Smooth muscle cell of the umbilical artery (primary cell): Measurements from ENCODE around the gene LIN54. TPM values are rescaled to one million over a fixed set of nuclear protein-coding genes. Genes with fewer than 3 reads are reported as not detected.

Experiments
- total RNA-seq: library from RNA; depleted of rRNA; stranded (reverse); fragments of >200 nt; gene quantifications from 2 replicates; pipeline ENCODE4 v1.2.3, GENCODE V29; 2014

Gene LIN54
- total RNA-seq: 9.8 and 11.0 TPM in 2 replicates

DNA sequence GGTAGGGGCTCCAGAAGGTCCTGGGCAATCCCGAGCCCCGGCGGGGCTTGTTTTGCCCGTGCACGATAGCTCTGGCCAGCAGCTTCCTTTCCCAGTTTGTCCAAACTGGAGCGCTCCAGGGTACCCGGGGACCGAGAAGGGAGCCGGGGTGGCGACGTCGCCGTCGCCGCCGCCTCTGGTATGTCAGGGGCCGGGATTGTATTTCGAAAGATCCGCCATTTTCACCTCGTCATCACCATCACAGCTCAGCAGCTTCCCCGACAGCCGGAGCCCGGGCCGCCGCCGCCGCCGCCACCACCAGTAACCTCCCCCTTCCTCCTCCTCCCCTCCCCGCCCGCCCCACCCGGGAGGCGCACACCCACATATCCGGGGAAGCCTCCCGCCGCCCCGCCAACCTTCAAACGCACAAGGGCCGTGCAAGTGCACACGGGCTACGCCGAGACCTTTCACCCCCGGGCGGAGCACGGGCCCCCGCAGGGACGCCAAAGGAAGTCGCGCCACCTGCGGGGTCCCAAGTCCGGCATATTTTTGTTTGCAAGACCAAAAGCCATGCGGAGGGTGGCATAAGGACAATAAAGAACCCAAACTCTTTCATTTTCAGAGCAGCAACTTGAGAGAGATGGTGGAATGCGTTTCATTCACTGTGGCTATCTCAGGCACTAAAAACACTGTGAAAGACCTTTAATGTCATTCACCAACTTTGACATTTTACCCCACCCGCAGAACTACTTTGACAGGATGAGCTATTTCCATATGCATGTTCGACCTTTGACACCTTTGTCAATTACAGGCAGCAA, at the start of gene LIN54:
LIN54 (minus strand) TSS at position 302 of the 797 bp plus-strand sequence. CDS start 25,979 bp downstream, outside the sequence.

GRCh38 chr4:83034630-83035494, 24.2 kb upstream of the LIN54 start, which contains the start of gene COPS4:
Gene COPS4 (plus strand): TSS chr4:83035183. CDS start chr4:83035225, 42 bp downstream.

DNA sequence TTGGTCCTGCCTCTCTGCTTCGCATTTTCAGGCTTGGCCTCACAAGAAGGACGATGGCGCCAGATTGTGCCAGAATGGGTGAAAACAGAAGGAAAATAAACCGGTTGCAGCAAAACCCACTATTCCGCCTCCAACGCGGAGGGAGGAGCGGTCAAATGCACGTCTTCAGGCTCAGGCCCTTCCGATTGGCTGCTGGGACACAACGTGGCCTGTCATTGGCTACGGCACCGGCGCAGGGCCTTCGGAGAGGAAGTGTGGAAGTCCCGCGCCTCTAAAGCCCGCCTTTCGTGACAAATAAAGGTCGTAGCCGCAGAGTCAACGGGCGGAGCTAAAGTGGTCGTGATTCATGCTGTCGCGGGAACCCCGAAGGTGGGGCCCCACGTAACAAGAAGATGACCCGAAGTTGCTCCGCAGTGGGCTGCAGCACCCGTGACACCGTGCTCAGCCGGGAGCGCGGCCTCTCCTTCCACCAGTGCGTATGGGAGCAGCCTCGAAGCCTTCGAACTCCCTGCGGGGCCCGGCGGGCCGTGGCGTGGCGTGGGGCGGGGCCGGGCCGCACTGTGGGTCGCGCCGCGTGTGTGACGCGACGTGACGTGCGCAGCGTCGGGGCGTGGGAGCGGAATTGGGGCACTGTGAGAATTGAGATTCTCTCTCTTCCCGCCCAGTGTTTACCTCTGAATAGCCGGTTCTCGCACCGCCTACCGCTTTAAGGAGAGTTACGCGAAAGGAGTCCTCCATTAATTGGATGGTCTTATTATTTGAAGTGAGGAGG, 110.0 kb downstream of the LIN54 start, which contains the start of gene THAP9:
THAP9 (plus strand) TSS at position 325 of the 772 bp plus-strand sequence; CDS start at position 393, 68 bp downstream.

GRCh38 chr4:82890901-82891706, 119.5 kb downstream of the LIN54 start, which contains the start of gene SEC31A:
Gene SEC31A (minus strand): TSS chr4:82891153. CDS start chr4:82881936, 9,217 bp downstream.

Other genes starting within 250 kb of the LIN54 start
- gene SCD5, start 212.0 kb downstream of the LIN54 start, total RNA-seq: 12.2 and 13.5 TPM in 2 replicates
- 436 and 544 TPM in 2 replicates for gene SEC31A, start 119.7 kb downstream of the LIN54 start, total RNA-seq
- 5.0 and 5.1 TPM in 2 replicates for gene THAP9, start 110.1 kb downstream of the LIN54 start, total RNA-seq
- gene COPS4, start 24.4 kb upstream of the LIN54 start, total RNA-seq: 64.7 and 73.0 TPM in 2 replicates
- gene PLAC8, start 103.9 kb upstream of the LIN54 start, total RNA-seq: not detected in 2 replicates